HepG2 (cell line): Measurements from ENCODE around the gene F12. TPM values are rescaled to one million over a fixed set of nuclear protein-coding genes. Genes with fewer than 3 reads are reported as not detected.

Experiments
- AGO1 ChIP-seq: fragments of 200-400 bp; formaldehyde crosslinking; IDR thresholded peaks from 2 replicates; pipeline ENCODE4 v1.6.1; 2017; ENCODE audit warnings: mild to moderate bottlenecking, low read depth, low read length, moderate library complexity; ENCODE audit not compliant: poor library complexity, severe bottlenecking
- CENPT ChIP-seq: sonication (generic); formaldehyde crosslinking; IDR thresholded peaks from 2 replicates; pipeline ENCODE4 v1.8.0; 2022; ENCODE audit warnings: low read depth, mild to moderate bottlenecking, moderate library complexity, missing genetic modification reagents
- DR1 ChIP-seq: sonication (generic); formaldehyde crosslinking; IDR thresholded peaks from 2 replicates; pipeline ENCODE4 v1.8.0; 2021; ENCODE audit warnings: mild to moderate bottlenecking, missing genetic modification reagents, inconsistent platforms
- ELF1 ChIP-seq: sonication (generic); formaldehyde crosslinking; IDR thresholded peaks from 2 replicates; pipeline ENCODE4 v1.4.0; 2020; ENCODE audit warnings: missing genetic modification reagents
- ETV5 ChIP-seq: IDR thresholded peaks from 2 replicates; pipeline ENCODE4 v1.6.1; 2018; ENCODE audit warnings: missing biosample characterization, missing genetic modification reagents, inconsistent platforms, borderline replicate concordance
- KDM2A ChIP-seq: sonication (generic); formaldehyde crosslinking; IDR thresholded peaks from 2 replicates; pipeline ENCODE4 v1.4.0; 2020; ENCODE audit warnings: low read depth, missing genetic modification reagents, borderline replicate concordance
- MEIS1 ChIP-seq: sonication (generic); formaldehyde crosslinking; IDR thresholded peaks from 2 replicates; pipeline ENCODE4 v1.9.0; 2021; ENCODE audit warnings: mild to moderate bottlenecking, missing genetic modification reagents, moderate library complexity, borderline replicate concordance
- MZF1 ChIP-seq: sonication (generic); formaldehyde crosslinking; IDR thresholded peaks from 2 replicates; pipeline ENCODE4 v1.8.1; 2023; ENCODE audit warnings: mild to moderate bottlenecking, missing genetic modification reagents, borderline replicate concordance
- NFE2L2 ChIP-seq: fragments of 150-350 bp; IDR thresholded peaks from 2 replicates; pipeline ENCODE4 v1.6.1; 2014; ENCODE audit warnings: low read length
- PHF5A ChIP-seq: IDR thresholded peaks from one replicate; pipeline ENCODE4 v1.6.1; 2018; ENCODE audit warnings: low read depth, missing genetic modification reagents; ENCODE audit not compliant: unreplicated experiment
- SAFB2 ChIP-seq: sonication (generic); formaldehyde crosslinking; IDR thresholded peaks from 2 replicates; pipeline ENCODE4 v1.5.1; 2020; ENCODE audit warnings: missing genetic modification reagents, low read depth, mild to moderate bottlenecking, borderline replicate concordance
- SP1 ChIP-seq, 2 experiments: fragments of 450-650 bp in 1 of 2; sonication (generic) in 1 of 2; formaldehyde crosslinking in 1 of 2; IDR thresholded peaks; 2 replicates each; pipeline versions ENCODE4 v1.4.0 to v1.6.1; 2016 to 2020; ENCODE audit warnings: missing genetic modification reagents in 1 of 2
- SP140L ChIP-seq: sonication (generic); formaldehyde crosslinking; IDR thresholded peaks from 2 replicates; pipeline ENCODE4 v1.4.0; 2020; ENCODE audit warnings: missing genetic modification reagents, borderline replicate concordance
- ZFP37 ChIP-seq: sonication (generic); formaldehyde crosslinking; IDR thresholded peaks from 2 replicates; pipeline ENCODE4 v1.4.0; 2020; ENCODE audit warnings: missing genetic modification reagents, borderline replicate concordance
- ZNF121 ChIP-seq: sonication (generic); formaldehyde crosslinking; IDR thresholded peaks from 2 replicates; pipeline ENCODE4 v1.5.0; 2020; ENCODE audit warnings: mild to moderate bottlenecking, missing genetic modification reagents
- ZNF251 ChIP-seq: sonication (generic); formaldehyde crosslinking; IDR thresholded peaks from 2 replicates; pipeline ENCODE4 v1.9.0; 2021; ENCODE audit warnings: mild to moderate bottlenecking, missing genetic modification reagents
- ZNF343 ChIP-seq: sonication (generic); formaldehyde crosslinking; IDR thresholded peaks from 2 replicates; pipeline ENCODE4 v1.4.0; 2020; ENCODE audit warnings: mild to moderate bottlenecking, missing genetic modification reagents
- ZNF549 ChIP-seq: sonication (generic); formaldehyde crosslinking; IDR thresholded peaks from 2 replicates; pipeline ENCODE4 v1.5.0; 2020; ENCODE audit warnings: missing genetic modification reagents
- ZNF724P ChIP-seq: sonication (generic); formaldehyde crosslinking; IDR thresholded peaks from 2 replicates; pipeline ENCODE4 v1.8.0; 2022; ENCODE audit warnings: missing genetic modification reagents, borderline replicate concordance
- ZSCAN22 ChIP-seq: sonication (generic); formaldehyde crosslinking; IDR thresholded peaks from 2 replicates; pipeline ENCODE4 v1.4.0; 2020; ENCODE audit warnings: mild to moderate bottlenecking, missing genetic modification reagents
- polyA plus RNA-seq, 8 experiments: library from polyadenylated mRNA; depleted of rRNA in 3 of 8; stranded (reverse) in 7 of 8; unstranded in 1 of 8; fragments of >200 nt; fragmentation: Illumina TruSeq in 4 of 8; extraction: Trizol in 4 of 8; gene quantifications; 2 replicates each; pipeline versions ENCODE4 v1.2.1 to v1.2.3, GENCODE V29; 2011 to 2016; ENCODE audit warnings: low read depth in 4 of 8, missing spikeins in 1 of 8, mixed read lengths in 1 of 8; ENCODE audit not compliant: insufficient read depth in 1 of 8
- total RNA-seq, 5 experiments: library from RNA; depleted of rRNA; stranded (reverse); fragments of >200 nt; fragmentation: Illumina TruSeq; extraction: Trizol; gene quantifications; 2 replicates each; pipeline ENCODE4 v1.2.3, GENCODE V29; 2016; ENCODE audit warnings: low read depth in 1 of 5
- TF ChIP-seq, protein P1 (sequence below): sonication (generic); formaldehyde crosslinking; IDR thresholded peaks from 2 replicates; pipeline ENCODE4 v1.4.0; 2020; ENCODE audit warnings: mild to moderate bottlenecking, missing genetic modification reagents
- TF ChIP-seq, protein P2 (sequence below): sonication (generic); formaldehyde crosslinking; IDR thresholded peaks from 2 replicates; pipeline ENCODE4 v1.8.0; 2022; ENCODE audit warnings: low read depth, missing genetic modification reagents
- TF ChIP-seq, protein P3 (sequence below): sonication (generic); formaldehyde crosslinking; IDR thresholded peaks from 2 replicates; pipeline ENCODE4 v1.4.0; 2020; ENCODE audit warnings: low read depth, mild to moderate bottlenecking, missing genetic modification reagents
- TF ChIP-seq, protein P4 (sequence below): sonication (generic); formaldehyde crosslinking; IDR thresholded peaks from 2 replicates; pipeline ENCODE4 v1.4.0; 2020; ENCODE audit warnings: missing genetic modification reagents, borderline replicate concordance

Gene F12
- total and polyA plus RNA-seq, 2 of the 13 experiments (the other 11 are each of a cell fraction or from before 2014, with no cell fraction given), result 2.5 to 3.0 TPM

DNA sequence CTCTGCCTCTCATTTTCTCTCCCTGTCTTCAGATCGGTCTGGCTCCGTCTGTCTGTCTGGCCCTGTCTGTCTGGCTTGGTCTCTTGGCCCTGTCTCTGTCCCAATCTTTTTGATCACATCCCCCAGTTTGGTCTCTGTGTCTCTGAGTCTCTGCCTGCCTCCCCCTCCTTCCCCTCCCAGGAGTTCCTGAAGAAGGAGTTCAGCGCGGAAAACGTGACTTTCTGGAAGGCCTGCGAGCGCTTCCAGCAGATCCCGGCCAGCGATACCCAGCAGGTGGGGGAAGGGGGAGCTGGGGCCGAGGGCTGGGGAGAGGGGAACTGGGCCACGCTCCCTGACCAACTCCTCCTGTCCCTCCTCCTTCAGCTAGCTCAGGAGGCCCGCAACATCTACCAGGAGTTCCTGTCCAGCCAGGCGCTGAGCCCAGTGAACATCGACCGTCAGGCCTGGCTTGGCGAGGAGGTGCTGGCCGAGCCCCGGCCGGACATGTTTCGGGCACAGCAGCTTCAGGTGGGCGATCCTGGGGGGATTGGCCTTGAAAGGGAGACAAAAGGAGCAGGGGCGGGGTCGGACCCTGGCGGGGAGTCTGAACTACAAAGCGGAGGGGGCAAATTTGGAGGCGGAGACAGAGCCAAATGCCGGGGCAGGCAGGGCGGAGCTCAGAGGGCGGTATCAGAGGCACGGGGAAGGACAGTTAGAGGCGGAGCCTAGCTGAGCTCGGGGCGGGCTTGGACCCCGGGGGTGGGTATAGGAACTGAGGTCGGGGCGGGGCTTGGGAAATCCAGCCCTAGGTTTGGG is 42.6 kb downstream of the F12 start (continued):
- TF ChIP-seq SAFB2 (CRISPR knock-in tag), result no peak; the same call in 1 of the 2 replicates
- TF ChIP-seq AGO1, result no peak
- 0 out of 2 replicates have a peak, but pooled peaks have one; percentile 12 for TF ChIP-seq ELF1 (CRISPR knock-in tag)
- TF ChIP-seq, protein P1, sequence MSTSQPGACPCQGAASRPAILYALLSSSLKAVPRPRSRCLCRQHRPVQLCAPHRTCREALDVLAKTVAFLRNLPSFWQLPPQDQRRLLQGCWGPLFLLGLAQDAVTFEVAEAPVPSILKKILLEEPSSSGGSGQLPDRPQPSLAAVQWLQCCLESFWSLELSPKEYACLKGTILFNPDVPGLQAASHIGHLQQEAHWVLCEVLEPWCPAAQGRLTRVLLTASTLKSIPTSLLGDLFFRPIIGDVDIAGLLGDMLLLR (CRISPR knock-in tag), result no peak
- TF ChIP-seq ZNF251, result no peak
- peak; percentile 71; the same call in 1 of the 2 replicates for TF ChIP-seq ZNF343 (CRISPR knock-in tag)
- no peak for TF ChIP-seq ZNF549 (CRISPR knock-in tag)
- no peak for TF ChIP-seq ZSCAN22 (CRISPR knock-in tag)
- TF ChIP-seq ZFP37 (CRISPR knock-in tag), result no peak
- no peak for TF ChIP-seq CENPT
- no peak for TF ChIP-seq ZNF724P (CRISPR knock-in tag)
- TF ChIP-seq NFE2L2, result no peak
- TF ChIP-seq DR1 (CRISPR knock-in tag), result no peak
- TF ChIP-seq ZNF121 (CRISPR knock-in tag), result no peak
- TF ChIP-seq, protein P2, sequence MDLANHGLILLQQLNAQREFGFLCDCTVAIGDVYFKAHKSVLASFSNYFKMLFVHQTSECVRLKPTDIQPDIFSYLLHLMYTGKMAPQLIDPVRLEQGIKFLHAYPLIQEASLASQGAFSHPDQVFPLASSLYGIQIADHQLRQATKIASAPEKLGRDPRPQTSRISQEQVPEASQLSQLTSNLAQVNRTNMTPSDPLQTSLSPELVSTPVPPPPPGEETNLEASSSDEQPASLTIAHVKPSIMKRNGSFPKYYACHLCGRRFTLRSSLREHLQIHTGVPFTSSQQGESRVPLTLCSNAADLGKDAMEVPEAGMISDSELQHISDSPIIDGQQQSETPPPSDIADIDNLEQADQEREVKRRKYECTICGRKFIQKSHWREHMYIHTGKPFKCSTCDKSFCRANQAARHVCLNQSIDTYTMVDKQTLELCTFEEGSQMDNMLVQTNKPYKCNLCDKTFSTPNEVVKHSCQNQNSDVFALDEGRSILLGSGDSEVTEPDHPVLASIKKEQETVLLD (CRISPR knock-in tag), result no peak
- peak; percentile 46; the same call in 1 of the 2 replicates for TF ChIP-seq KDM2A (CRISPR knock-in tag)
- TF ChIP-seq, protein P3, sequence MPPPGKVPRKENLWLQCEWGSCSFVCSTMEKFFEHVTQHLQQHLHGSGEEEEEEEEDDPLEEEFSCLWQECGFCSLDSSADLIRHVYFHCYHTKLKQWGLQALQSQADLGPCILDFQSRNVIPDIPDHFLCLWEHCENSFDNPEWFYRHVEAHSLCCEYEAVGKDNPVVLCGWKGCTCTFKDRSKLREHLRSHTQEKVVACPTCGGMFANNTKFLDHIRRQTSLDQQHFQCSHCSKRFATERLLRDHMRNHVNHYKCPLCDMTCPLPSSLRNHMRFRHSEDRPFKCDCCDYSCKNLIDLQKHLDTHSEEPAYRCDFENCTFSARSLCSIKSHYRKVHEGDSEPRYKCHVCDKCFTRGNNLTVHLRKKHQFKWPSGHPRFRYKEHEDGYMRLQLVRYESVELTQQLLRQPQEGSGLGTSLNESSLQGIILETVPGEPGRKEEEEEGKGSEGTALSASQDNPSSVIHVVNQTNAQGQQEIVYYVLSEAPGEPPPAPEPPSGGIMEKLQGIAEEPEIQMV, result peak; percentile 22; the same call in 1 of the 2 replicates
- no peak for TF ChIP-seq SP140L (CRISPR knock-in tag)
- no peak for TF ChIP-seq PHF5A (CRISPR knock-in tag)
- TF ChIP-seq SP1 (IDR thresholded peaks at IDR 0.05), result no peak
- TF ChIP-seq SP1 (CRISPR knock-in tag; IDR thresholded peaks at IDR 0.05), result no peak; the same call in 1 of the 2 replicates
- TF ChIP-seq ETV5 (CRISPR knock-in tag), result no peak; the same call in 1 of the 2 replicates
- TF ChIP-seq MEIS1 (CRISPR knock-in tag), result peak; percentile 82; the same call in 1 of the 2 replicates
- TF ChIP-seq MZF1 (CRISPR knock-in tag), result no peak
- TF ChIP-seq, protein P4, sequence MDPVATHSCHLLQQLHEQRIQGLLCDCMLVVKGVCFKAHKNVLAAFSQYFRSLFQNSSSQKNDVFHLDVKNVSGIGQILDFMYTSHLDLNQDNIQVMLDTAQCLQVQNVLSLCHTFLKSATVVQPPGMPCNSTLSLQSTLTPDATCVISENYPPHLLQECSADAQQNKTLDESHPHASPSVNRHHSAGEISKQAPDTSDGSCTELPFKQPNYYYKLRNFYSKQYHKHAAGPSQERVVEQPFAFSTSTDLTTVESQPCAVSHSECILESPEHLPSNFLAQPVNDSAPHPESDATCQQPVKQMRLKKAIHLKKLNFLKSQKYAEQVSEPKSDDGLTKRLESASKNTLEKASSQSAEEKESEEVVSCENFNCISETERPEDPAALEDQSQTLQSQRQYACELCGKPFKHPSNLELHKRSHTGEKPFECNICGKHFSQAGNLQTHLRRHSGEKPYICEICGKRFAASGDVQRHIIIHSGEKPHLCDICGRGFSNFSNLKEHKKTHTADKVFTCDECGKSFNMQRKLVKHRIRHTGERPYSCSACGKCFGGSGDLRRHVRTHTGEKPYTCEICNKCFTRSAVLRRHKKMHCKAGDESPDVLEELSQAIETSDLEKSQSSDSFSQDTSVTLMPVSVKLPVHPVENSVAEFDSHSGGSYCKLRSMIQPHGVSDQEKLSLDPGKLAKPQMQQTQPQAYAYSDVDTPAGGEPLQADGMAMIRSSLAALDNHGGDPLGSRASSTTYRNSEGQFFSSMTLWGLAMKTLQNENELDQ (CRISPR knock-in tag), result no peak
